Neuronal stem cell (in vitro differentiated cells): Measurements from ENCODE around the gene DBF4B.
"Not testable (repeated sequence)": the region's sequence is repeated elsewhere in the genome, so short reads cannot be mapped to it uniquely, and the experiment has no call there.

ENCODE experiments used
- DNase-seq: peaks from one replicate; pipeline ENCODE4 v3.0.0-alpha.2; 2013; ENCODE audit warnings: low spot score
- H2AFZ ChIP-seq: one replicate; pipeline ENCODE4 v1.6.1; 2013; ENCODE audit warnings: mild to moderate bottlenecking, low read length, inconsistent platforms
- H2AK5ac ChIP-seq: 2 replicates; pipeline ENCODE4 v1.6.1; 2013; ENCODE audit warnings: low read depth, mild to moderate bottlenecking, inconsistent platforms, low read length, moderate library complexity, mixed read lengths
- H2BK120ac ChIP-seq: 2 replicates; pipeline ENCODE4 v1.6.1; 2013; ENCODE audit warnings: low read depth, mild to moderate bottlenecking, inconsistent platforms, low read length, moderate library complexity, mixed read lengths
- H2BK12ac ChIP-seq: one replicate; pipeline ENCODE4 v1.6.1; 2013; ENCODE audit warnings: low read length, inconsistent platforms
- H2BK15ac ChIP-seq: 2 replicates; pipeline ENCODE4 v1.6.1; 2013; ENCODE audit warnings: mild to moderate bottlenecking, low read length, inconsistent platforms, mixed read lengths
- H2BK5ac ChIP-seq: one replicate; pipeline ENCODE4 v1.6.1; 2013; ENCODE audit warnings: inconsistent platforms, mild to moderate bottlenecking, low read length, moderate library complexity
- H3K14ac ChIP-seq: one replicate; pipeline ENCODE4 v1.6.1; 2013; ENCODE audit warnings: low read length, inconsistent platforms
- H3K18ac ChIP-seq: 2 replicates; pipeline ENCODE4 v1.6.1; 2013; ENCODE audit warnings: low read length, inconsistent platforms
- H3K23ac ChIP-seq: 2 replicates; pipeline ENCODE4 v1.6.1; 2013; ENCODE audit warnings: low read depth, mild to moderate bottlenecking, mixed read lengths, low read length, inconsistent platforms; ENCODE audit not compliant: poor library complexity
- H3K27ac ChIP-seq: replicated peaks from 3 replicates; pipeline ENCODE4 v1.5.1; 2013; ENCODE audit warnings: low read length, inconsistent platforms
- H3K27me3 ChIP-seq, 3 experiments: 2 replicates each; pipeline ENCODE4 v1.6.1; 2013; ENCODE audit warnings: low read length in 3 of 3, mild to moderate bottlenecking in 2 of 3, inconsistent platforms in 1 of 3, low read depth in 1 of 3, mixed read lengths in 1 of 3, moderate library complexity in 1 of 3; ENCODE audit not compliant: control insufficient read depth in 3 of 3, insufficient read depth in 3 of 3
- H3K36me3 ChIP-seq, 2 donors: replicated peaks in 1 of 2; 2 replicates each; pipeline ENCODE4 v1.6.1; 2013; ENCODE audit warnings: low read length in 2 of 2; ENCODE audit not compliant: control insufficient read depth in 2 of 2, insufficient read depth in 2 of 2
- H3K4ac ChIP-seq: 2 replicates; pipeline ENCODE4 v1.6.1; 2013; ENCODE audit warnings: inconsistent platforms, mild to moderate bottlenecking, low read length, moderate library complexity
- H3K4me1 ChIP-seq, 2 donors: 1 replicate in 1 of 2; 2 replicates in 1 of 2; pipeline ENCODE4 v1.6.1; 2013; ENCODE audit warnings: low read length in 2 of 2, low read depth in 1 of 2; ENCODE audit not compliant: control insufficient read depth in 2 of 2, insufficient read depth in 1 of 2
- H3K4me2 ChIP-seq: one replicate; pipeline ENCODE4 v1.6.1; 2013; ENCODE audit warnings: mild to moderate bottlenecking, low read length, inconsistent platforms; ENCODE audit not compliant: insufficient read depth, poor library complexity, severe bottlenecking
- H3K4me3 ChIP-seq, 2 donors: 2 replicates each; pipeline ENCODE4 v1.5.1; 2013; ENCODE audit warnings: low read length in 2 of 2, mild to moderate bottlenecking in 2 of 2, inconsistent platforms in 1 of 2, moderate library complexity in 1 of 2
- H3K79me1 ChIP-seq: one replicate; pipeline ENCODE4 v1.6.1; 2013; ENCODE audit warnings: low read depth, mild to moderate bottlenecking, inconsistent platforms, low read length, moderate library complexity
- H3K9ac ChIP-seq: one replicate; pipeline ENCODE4 v1.6.1; 2013; ENCODE audit warnings: mild to moderate bottlenecking, low read depth, low read length, inconsistent platforms; ENCODE audit not compliant: poor library complexity
- H3K9me3 ChIP-seq, 2 donors: replicated peaks in 1 of 2; 2 replicates each; pipeline versions ENCODE3 to v1.6.1; 2013; ENCODE audit warnings: low read length in 2 of 2, mild to moderate bottlenecking in 2 of 2, inconsistent platforms in 1 of 2, low read depth in 1 of 2, mixed read lengths in 1 of 2, moderate library complexity in 1 of 2; ENCODE audit not compliant: control insufficient read depth in 2 of 2, insufficient read depth in 1 of 2
- H4K8ac ChIP-seq: one replicate; pipeline ENCODE4 v1.6.1; 2013; ENCODE audit warnings: low read depth, mild to moderate bottlenecking, inconsistent platforms, low read length, moderate library complexity
- H4K91ac ChIP-seq: one replicate; pipeline ENCODE4 v1.6.1; 2013; ENCODE audit warnings: low read length, low read depth, mild to moderate bottlenecking, inconsistent platforms; ENCODE audit not compliant: poor library complexity
- WGBS, 2 donors: extraction: QIAGEN DNeasy Blood & Tissue Kit; methylation state at CpG; one replicate each; pipeline ENCODE4 v1.1.7; 2013; ENCODE audit warnings: missing lambda C conversion rate in 2 of 2, mixed read lengths in 1 of 2; ENCODE audit not compliant: insufficient read length in 2 of 2, insufficient replicate concordance in 1 of 2; ENCODE audit errors: extremely low coverage in 2 of 2; 5-methylcytosine and 5-hydroxymethylcytosine counted together

The DBF4B gene

DNA sequence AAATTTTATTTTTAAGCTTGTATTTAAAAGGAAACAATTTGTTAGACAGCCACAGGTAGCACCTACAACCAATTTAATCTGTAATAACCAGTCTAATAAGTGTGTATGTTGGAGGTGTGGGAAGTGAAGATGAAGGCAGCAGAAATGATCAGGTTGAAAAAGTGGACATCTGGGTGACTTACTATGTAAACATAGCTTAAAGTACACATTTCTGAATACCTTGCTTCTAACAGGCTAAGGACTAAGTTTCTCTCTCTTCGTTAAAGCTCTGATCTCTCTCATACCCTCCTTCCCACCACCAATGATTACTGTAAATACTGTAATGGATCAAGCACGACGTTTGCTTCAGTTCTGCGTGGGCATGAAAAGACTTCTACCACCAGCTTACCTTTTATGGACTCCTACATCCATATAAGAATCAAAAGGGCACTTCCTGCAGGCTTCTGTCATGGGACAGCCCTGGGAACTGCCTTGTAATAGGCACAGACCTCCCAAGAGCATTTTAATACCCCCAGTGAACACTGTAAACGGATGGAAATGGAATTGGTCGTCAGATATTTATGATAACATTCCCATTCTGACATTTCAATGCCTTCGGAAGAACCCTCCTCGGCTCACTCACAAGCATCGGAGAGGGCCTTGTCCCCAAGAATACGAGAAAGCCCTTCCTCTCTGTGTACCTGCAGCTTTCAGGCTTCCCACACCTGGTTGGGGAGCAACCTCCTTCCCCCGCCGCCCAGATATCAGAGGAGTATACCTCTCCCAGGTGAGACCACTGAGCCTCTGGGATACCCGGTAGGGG lies 19.6 kb upstream of the DBF4B start:
- no peaks in the 10 kb centered on the region for H3K9me3 ChIP-seq
- H2AFZ ChIP-seq = peak overlapping the region; percentile 85
- peak overlapping the region; percentile 94 for H3K9ac ChIP-seq
- peak overlapping the region; percentile 87 to 95 for H3K4me3 ChIP-seq
- H3K79me1 ChIP-seq = peaks cover 4% of the 10 kb centered on the region
- peak overlapping the region; percentile 99 for H4K8ac ChIP-seq
- no peak overlapping the region for H3K14ac ChIP-seq
- no peak overlapping the region for H2BK12ac ChIP-seq
- H3K18ac ChIP-seq = peak overlapping the region; percentile 87
- H3K36me3 ChIP-seq = peaks cover 0 to 31% of the 10 kb centered on the region in 2 donors
- no peak overlapping the region for H3K23ac ChIP-seq
- H2BK15ac ChIP-seq = no peak overlapping the region
- no peak overlapping the region for H3K4ac ChIP-seq
- peaks cover 2% of the 10 kb centered on the region in 2 donors for H3K4me1 ChIP-seq
- H2BK120ac ChIP-seq = no peak overlapping the region
- H3K27ac ChIP-seq = peak overlapping the region; percentile 26
- peak overlapping the region; percentile 83 for H2BK5ac ChIP-seq
- H3K27me3 ChIP-seq = no peaks in the 10 kb centered on the region
- peak overlapping the region; percentile 77 for H3K4me2 ChIP-seq
- DNase-seq = no peak
- H2AK5ac ChIP-seq = no peak overlapping the region
- no CpG with 5 or more reads among the region's 13 CpGs for WGBS, 2 donors
- H4K91ac ChIP-seq = no peak overlapping the region

DNA sequence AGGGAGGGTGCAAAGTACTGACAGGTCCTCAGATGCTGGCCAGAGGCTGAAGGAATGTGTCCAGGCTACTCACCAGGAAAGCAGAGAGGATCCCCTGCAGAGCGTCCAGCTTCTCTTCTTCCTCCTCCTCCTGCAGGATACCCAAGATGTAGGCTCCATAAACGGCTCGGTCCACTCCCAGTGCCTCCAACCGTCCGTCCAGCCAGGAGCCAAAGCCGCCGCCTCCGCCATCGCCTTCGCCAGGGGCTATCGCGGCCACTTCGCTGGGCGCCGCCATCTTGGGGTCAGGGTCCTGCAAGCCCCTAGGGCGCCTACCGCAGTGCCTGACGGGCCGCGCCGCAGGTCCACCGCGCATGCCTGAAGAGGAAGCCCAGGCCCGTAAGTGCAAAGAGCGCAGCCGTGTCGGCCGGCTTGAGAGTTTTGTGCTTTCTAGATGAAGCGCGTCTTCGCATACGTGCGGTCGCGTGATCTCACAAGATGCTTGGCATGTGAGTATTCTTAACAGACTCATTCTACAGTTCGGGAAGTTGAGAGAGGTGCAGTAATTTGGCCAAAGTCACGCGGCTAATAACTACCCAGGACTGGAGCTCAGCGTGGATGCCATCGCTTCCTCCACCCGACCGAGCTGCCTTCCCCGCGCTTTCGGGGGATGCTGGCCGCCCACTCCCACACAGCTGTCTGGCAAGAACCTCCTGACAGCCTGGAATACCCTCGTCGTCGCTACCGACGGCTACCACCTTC lies 18.8 kb upstream of the DBF4B start, which contains the start of gene CCDC43:
Gene CCDC43 (minus strand): TSS at position 300 of the 741 bp plus-strand sequence. CDS start 23 bp downstream, at position 277.
- Histone ChIP-seq H3K14ac (no peak within 1 kb of the TSS), H2BK12ac (no peak within 1 kb of the TSS), H4K8ac (peak within 1 kb of the TSS; percentile 99), H3K36me3 (peaks cover 0 to 25% of the 10 kb centered on the region in 2 donors), H3K4me1 (peaks cover 2% of the 10 kb centered on the region in 2 donors), H3K79me1 (peaks cover 4% of the 10 kb centered on the region), H3K4me2 (peak within 1 kb of the TSS; percentile 77), H3K9me3 (no peaks in the 10 kb centered on the region), H2BK120ac (no peak within 1 kb of the TSS), H3K4ac (no peak within 1 kb of the TSS), H3K27ac (peak within 1 kb of the TSS; percentile 74), H3K23ac (peak within 1 kb of the TSS; percentile 81), H2BK15ac (no peak within 1 kb of the TSS), H2BK5ac (peak within 1 kb of the TSS; percentile 83), H3K18ac (peak within 1 kb of the TSS; percentile 88), H3K9ac (peak within 1 kb of the TSS; percentile 94), H2AFZ (peak within 1 kb of the TSS; percentile 85), H4K91ac (no peak within 1 kb of the TSS), H2AK5ac (no peak within 1 kb of the TSS), H3K4me3 (peak within 1 kb of the TSS; percentile 87 to 95), H3K27me3 (no peaks in the 10 kb centered on the region)
- no CpG with 5 or more reads among the region's 51 CpGs for WGBS, 2 donors
- DNase-seq = peak; percentile 90

DNA sequence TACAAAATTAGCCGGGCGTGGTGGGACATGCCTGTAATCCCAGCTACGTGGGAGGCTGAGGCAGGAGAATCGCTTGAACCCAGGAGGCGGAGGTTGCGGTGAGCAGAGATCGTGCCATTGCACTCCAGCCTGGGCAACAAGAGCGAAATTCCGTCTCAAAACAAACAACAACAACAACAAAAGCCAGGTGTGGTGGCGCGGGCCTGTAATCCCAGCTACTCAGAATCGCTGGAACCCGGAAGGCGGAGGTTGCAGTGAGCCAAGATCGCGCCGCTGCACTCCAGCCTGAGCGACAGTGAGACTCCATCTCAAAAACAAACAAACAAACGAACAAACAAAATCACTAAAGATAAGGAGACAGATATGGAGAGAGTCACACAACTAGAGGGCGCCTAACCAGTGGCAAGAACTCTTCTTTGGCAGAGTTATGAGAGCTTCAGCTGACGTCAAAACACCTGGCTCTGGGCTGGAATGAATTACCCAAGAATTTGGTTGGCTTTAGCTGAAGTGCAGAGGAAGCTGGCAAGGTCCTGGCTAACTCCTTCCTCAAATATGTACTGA lies 17.6 kb upstream of the DBF4B start:
- not testable (repeated sequence) for H4K91ac ChIP-seq, H3K27me3 ChIP-seq, H3K27ac ChIP-seq, H3K4me2 ChIP-seq, H2BK12ac ChIP-seq, H3K4ac ChIP-seq, DNase-seq, H2AK5ac ChIP-seq, H2BK15ac ChIP-seq, H3K23ac ChIP-seq, H3K18ac ChIP-seq, H3K9me3 ChIP-seq, H4K8ac ChIP-seq, H2AFZ ChIP-seq, H2BK120ac ChIP-seq, H3K79me1 ChIP-seq, H3K9ac ChIP-seq, H3K14ac ChIP-seq, H2BK5ac ChIP-seq, H3K4me1 ChIP-seq, H3K4me3 ChIP-seq
- peaks cover 0 to 15% of the 10 kb centered on the region in 2 donors for H3K36me3 ChIP-seq
- WGBS, 2 donors = no CpG with 5 or more reads among the region's 21 CpGs

DNA sequence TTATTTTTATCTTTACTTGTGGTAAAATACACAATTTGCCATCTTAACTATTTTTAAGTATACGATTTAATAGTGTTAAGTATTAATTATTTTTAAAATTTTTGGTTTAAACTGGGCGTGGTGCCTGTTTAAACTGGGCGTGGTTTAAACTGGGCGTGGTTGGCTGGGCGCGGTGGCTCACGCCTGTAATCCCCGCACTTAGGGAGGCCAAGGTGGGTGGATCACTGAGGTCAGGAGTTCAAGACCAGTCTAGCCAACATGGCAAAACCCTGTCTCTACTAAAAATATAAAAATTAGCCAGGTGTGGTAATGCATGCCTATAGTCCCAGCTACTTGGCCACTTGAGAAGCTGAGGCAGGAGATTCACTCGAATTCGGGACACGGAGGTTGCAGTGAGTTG lies 14.9 kb upstream of the DBF4B start:
- Histone ChIP-seq H4K8ac (no peak overlapping the region), H2AK5ac (no peak overlapping the region), H3K4ac (no peak overlapping the region), H2BK120ac (no peak overlapping the region), H3K27me3 (no peaks in the 10 kb centered on the region), H3K79me1 (peaks cover 4% of the 10 kb centered on the region), H3K4me3 (no peak overlapping the region), H3K27ac (no peak overlapping the region), H2BK12ac (no peak overlapping the region), H3K9ac (no peak overlapping the region), H3K36me3 (no peaks in the 10 kb centered on the region), H3K4me1 (peaks cover 2% of the 10 kb centered on the region in 2 donors), H3K18ac (no peak overlapping the region), H3K4me2 (no peak overlapping the region), H3K14ac (no peak overlapping the region), H2AFZ (no peak overlapping the region), H2BK15ac (no peak overlapping the region), H2BK5ac (no peak overlapping the region), H4K91ac (no peak overlapping the region), H3K23ac (no peak overlapping the region), H3K9me3 (no peaks in the 10 kb centered on the region)
- DNase-seq = no peak
- WGBS, 2 donors = no CpG with 5 or more reads among the region's 11 CpGs
